PC-9 (cell line): ENCODE measurements around the gene ST8SIA4.

Source experiments
- CTCF ChIP-seq: fragments of 200-600 bp; sonication (generic); conservative IDR thresholded peaks from 2 replicates; pipeline ENCODE4 v1.6.1; 2017; ENCODE audit warnings: mixed run types, antibody characterized with exemption, mild to moderate bottlenecking, moderate library complexity
- EZH2 ChIP-seq: fragments of 200-600 bp; sonication (generic); IDR thresholded peaks from 2 replicates; pipeline ENCODE4 v1.8.0; 2017; ENCODE audit warnings: antibody characterized with exemption, low read depth

GRCh38 chr5:100855937-100856430, 47.1 kb downstream of the ST8SIA4 start:
- TF ChIP-seq CTCF = no peak
- TF ChIP-seq EZH2 = no peak
